GM21737 (cell line): ENCODE measurements around the gene GOLGA7B.

ENCODE experiments used
- ATAC-seq: cut with Tn5 transposase; IDR thresholded peaks from one replicate; pipeline ENCODE4 v1.9.1; 2021; ENCODE audit warnings: mild to moderate bottlenecking, moderate library complexity; ENCODE audit not compliant: unreplicated experiment

GOLGA7B gene

GRCh38 chr10:97866524-97867219, 17.0 kb downstream of the GOLGA7B start:
- ATAC-seq = no peak

GRCh38 chr10:97867220-97867800, 17.7 kb downstream of the GOLGA7B start:
- ATAC-seq = no peak

GRCh38 chr10:97868134-97868685, 18.6 kb downstream of the GOLGA7B start:
- ATAC-seq = no peak

GRCh38 chr10:97869091-97870042, 19.7 kb downstream of the GOLGA7B start:
- ATAC-seq = peak; percentile 90

- ATAC-seq = no peak
Measured at GRCh38 chr10:97870990-97871389, 21.3 kb downstream of the GOLGA7B start.

GRCh38 chr10:97873569-97873968, 23.9 kb downstream of the GOLGA7B start:
- ATAC-seq = no peak

GRCh38 chr10:97874332-97874731, 24.7 kb downstream of the GOLGA7B start:
- ATAC-seq = no peak

- ATAC-seq = no peak
Measured at GRCh38 chr10:97875391-97875790, 25.7 kb downstream of the GOLGA7B start.

- no peak for ATAC-seq
Measured at GRCh38 chr10:97876402-97876801, 26.8 kb downstream of the GOLGA7B start.

- no peak for ATAC-seq
Measured at GRCh38 chr10:97879241-97879640, 29.6 kb downstream of the GOLGA7B start.

GRCh38 chr10:97880109-97880508, 30.5 kb downstream of the GOLGA7B start:
- ATAC-seq = no peak

- no peak for ATAC-seq
Measured at GRCh38 chr10:97882142-97883091, 32.8 kb downstream of the GOLGA7B start.

- no peak for ATAC-seq
Measured at GRCh38 chr10:97883092-97883485, 33.4 kb downstream of the GOLGA7B start.

- ATAC-seq = no peak
Measured at GRCh38 chr10:97886286-97886685, 36.6 kb downstream of the GOLGA7B start.

GRCh38 chr10:97887399-97887798, 37.8 kb downstream of the GOLGA7B start:
- no peak for ATAC-seq

GRCh38 chr10:97888134-97888533, 38.5 kb downstream of the GOLGA7B start:
- no peak for ATAC-seq

GRCh38 chr10:97888641-97889262, 39.1 kb downstream of the GOLGA7B start:
- ATAC-seq = no peak

GRCh38 chr10:97889461-97890265, 40.0 kb downstream of the GOLGA7B start:
- ATAC-seq = no peak
